GM19193 (cell line): Measurements from ENCODE around the gene CMBL.
A peak's percentile ranks its signal among the peaks of the same experiment; 100 is the strongest.

Source experiments
- POLR2A ChIP-seq: IDR thresholded peaks from 4 replicates; pipeline ENCODE4 v1.6.1; 2011; ENCODE audit not compliant: insufficient read depth, insufficient read length; ENCODE audit errors: extremely low read depth

CMBL gene

DNA sequence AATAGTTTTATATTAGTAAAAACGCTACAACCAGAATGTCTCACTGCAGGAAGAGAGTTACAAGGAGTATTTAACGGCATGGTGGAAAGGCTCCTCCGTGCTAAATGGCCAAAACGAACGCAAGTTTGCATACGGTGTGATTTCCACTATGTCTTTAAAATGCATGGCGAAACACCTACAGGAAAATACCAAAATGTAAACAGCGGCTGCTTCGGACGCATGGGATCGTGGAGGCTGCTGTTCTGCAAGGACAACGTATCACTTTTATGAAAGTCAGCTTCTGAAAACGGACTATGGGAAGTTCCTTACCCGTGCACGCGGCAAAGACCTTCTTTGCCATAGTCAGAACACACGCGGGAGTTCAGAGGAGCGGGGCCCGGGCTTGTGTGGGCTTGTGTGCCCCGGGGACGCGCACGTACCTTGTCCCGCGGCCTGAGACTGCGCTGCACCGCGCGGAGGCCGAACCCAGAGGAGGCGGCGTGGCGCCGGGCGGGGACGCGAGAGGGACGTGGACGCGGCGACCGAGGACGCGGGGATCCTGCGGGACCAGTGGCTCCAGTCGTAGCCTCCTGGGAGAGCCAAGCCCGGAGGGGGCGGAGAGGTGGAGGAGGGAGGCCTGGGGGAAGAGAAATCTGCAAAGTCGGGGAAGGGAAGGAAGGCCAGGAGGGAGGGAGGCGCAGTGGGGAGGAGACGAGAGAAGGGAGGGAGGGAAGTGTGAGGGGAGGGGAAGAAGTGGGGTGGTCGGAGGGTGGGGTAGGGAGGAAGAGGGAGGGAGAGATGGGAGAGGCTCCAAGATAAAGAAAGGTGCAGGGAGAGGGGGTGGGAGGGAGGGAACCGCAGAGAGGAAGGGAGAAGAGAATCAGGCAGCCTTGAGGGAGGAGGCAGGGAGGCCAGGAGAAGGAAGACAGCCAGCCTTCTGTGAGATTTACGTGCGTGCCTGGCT is at the start of gene CMBL:
Gene CMBL, minus strand, starts transcription at position 697 of the 943 bp plus-strand sequence. CDS start 17,140 bp downstream, outside the sequence.
- no peak for TF ChIP-seq POLR2A

DNA sequence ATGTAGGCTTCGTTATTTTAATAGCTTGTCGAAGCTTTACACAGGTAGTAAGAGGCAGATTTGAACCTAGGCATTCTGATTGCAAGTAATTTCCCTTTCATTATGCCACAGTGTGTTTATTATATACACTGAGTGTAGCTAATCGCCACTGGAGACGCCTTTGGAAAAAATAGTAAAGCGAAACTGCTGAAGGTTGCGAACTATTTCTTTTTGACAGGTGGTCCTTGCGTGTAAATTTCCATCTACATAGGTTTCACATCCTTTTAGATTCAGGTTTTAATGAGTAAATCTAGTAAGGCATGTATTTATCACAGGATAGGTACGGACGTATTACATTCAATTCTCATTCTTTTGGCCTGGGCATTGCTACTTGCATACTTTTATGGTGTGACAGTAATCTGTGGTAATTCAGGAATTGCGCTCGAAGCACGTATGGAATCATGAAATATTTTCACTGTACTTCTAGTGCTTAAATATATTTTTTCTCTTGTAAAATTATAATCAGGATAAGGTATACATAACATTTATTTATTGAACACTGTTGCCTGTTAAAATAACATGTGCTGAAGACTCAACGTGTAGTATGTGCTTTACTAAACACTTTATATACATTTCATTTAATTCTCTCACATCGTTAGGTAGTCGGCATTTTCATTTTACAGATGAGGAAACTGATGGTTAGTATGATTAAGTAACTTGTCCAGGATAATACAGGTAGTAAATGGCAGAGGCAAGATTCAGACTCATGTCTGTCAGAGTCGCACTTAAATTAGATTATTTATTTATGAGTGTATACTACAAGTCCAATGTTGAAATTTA is 47.6 kb upstream of the CMBL start:
- TF ChIP-seq POLR2A = no peak

DNA sequence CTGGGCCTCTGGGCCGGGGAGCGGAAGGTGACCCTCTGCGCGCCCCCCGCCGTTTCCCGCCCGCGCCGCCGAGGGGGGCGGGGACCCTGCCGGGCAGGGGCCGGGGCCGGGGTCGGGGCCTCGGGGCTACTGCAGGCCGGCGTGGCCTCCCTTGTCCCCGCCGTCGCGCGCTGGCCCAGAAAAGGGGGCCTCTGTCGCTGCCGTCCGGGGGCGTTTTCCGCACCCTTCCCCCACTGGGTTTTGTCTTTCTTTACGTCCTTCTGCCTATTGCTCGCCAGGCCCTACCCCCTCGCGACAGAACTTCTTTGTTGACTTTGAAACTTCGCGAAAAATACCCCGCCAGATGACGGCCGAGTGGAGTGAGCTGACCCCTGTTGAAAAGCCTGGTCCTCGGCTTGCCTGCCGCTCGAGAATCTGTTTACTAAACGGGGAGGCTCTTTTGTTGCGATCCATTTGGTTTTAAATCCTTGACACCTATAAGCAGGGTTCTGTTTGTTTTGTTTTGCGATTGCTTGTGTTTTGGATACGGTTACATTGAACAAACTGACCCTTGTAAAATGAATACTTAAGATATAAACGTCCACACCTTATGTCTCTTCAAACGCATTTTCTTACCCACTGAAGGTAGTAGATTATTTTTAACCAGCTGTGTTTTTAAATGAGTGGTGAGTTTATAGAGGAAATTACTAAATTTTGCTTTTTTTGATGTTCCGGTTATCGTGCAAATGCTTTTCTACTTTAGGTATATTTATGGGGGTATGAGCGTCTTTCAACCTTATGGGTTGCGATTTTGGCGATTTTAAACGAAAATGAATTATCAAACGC is 46.6 kb upstream of the CMBL start:
- TF ChIP-seq POLR2A = no peak

DNA sequence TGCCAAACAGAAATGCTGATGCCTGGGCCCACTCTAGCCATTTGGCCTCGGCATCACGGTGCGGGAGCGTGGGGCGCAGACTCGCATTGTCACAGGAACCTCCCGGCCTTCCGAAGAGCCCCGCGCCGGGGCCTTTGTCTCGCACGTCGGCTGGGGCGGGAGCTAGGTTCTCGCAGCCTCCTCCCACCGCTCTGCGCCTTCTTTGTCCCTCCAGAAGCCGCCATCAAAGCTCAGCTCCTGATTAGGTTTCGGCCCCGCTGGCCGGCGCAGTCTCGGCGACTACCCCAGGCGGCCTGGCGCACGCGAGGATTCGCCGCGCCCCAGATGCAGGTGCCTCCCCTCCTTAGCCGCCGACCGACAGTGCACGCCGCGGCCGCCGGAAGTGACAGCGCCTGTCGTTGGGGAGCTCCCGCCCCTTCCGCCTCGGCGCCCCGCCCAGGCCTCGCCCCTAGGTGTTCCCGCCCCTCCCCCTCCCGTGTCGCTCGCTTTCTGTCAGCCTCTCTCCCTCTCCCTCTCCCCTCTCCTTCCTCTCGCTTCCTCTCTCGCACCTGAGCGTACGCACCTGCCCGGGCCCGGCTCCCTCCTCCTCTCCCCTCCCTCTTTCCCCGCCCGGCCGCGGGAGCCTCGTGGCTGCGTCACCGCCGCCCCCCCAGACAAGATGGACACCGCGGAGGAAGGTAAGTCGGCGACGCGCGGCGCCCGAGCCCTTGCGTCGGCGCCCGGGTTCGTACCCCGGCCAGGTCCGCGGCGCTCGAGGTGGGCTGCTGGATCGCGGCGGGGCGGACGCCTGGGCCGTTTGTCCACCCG is 45.7 kb upstream of the CMBL start, which contains the start of gene MARCHF6:
Gene MARCHF6, plus strand, starts transcription at position 455 of the 807 bp plus-strand sequence. Its CDS starts 204 bp downstream, at position 659.
- peak; percentile 95 for TF ChIP-seq POLR2A

DNA sequence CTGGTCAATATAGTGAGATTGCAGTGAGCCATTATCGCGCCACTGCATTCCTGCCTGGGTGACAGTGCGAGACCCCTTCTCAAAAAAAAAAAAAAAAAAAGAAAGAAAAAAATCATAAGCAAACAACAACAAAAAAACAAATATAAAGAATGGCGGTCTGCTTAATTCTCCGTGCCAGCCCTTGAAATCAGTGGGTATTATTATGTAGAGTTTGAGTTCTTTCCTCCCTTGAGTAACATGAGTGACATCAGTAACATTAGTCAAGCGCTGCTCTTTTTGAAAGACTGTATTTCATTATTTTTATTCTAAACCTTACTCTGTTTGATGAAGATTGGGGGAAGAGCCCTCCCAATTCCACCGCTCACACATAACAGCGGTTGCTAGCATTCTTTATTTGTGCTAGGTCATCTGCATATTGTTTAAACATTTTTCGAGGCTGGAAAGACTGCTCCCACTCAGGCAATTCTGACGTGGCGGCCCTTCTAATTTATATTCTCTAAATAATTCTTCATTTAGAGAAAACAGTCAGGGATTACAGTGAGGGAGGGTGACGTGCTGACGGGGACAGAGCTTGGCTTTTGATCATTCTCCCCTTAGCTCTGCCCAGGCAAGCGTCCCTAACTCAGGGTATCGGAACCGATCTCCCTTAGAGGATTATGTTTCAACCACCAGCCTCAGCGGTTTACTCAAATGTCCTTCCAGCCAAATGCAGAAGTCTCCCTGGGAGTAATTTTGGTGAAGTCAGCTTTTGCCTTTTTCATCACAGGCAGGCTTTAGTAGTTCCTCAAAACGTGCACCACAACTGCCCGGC is 44.9 kb upstream of the CMBL start:
- TF ChIP-seq POLR2A = no peak

DNA sequence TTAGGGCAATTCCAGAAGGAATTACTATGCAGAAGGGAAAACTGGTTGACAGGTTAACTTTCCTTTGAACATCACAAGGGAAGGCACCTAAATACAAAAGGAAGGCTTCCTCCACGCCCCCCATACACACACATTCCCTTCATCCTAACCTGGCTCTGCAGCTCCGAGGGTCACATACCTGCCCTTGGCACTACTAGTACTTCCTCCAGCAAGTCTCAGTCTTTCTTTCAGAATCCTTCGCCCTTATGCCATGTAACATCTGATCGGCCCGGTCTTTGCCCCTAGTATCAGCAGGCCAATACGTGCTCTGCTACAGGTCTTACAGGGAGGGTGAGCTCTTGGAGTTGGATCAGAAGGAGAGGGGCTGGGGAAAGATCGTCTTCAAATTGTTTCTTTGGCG is 44.2 kb upstream of the CMBL start:
- no peak for TF ChIP-seq POLR2A

DNA sequence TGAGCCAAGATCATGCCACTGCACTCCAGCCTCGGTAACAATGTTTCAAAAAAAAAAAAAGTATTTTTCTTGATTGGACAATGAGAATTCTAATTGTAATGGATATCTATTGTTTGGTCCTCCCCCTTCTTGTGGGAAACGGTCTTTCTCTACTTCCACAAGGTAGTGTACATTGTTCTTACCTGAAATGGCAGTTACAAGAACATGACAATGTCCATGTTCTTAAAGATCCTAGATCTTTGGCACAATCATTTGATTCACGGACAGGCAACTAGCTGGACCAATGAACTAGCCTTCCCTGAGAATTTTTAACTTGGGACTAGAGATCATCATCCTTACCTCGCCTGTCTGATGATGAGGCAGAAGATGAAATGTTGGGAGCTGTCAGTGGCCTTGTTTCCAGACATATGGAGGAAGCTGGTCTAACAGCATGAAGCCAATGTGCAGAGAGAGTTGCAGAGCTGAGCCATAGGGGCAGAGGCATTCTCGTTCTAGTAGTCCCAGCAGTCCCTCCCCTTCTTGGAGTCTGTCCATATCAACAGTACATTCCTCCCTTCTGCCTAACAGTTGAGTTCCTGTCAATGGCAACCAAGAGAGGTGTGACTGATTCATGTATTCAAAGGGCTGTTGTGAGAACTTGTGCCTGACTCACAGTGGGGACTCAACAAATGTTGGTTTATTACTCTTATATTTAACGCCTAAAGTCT is 43.6 kb upstream of the CMBL start:
- TF ChIP-seq POLR2A = no peak

DNA sequence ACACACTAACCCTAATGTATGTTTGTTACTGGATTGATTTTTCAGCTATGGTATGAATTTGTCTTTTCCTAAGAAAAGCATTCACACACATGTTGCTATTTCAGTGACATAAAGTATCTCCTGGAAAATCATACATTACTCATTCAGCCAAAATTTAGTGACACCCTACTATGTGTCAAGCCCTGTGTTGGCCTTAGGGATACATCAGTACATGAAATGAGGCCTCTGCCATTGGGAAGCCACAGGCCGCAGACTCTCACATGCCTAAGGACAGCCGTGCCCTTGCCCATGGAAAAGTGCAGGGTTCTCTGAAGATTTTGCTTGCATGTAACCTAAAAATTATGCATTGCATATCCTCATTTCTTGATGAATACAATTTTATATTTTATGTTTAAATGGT is 40.6 kb upstream of the CMBL start:
- TF ChIP-seq POLR2A = no peak

DNA sequence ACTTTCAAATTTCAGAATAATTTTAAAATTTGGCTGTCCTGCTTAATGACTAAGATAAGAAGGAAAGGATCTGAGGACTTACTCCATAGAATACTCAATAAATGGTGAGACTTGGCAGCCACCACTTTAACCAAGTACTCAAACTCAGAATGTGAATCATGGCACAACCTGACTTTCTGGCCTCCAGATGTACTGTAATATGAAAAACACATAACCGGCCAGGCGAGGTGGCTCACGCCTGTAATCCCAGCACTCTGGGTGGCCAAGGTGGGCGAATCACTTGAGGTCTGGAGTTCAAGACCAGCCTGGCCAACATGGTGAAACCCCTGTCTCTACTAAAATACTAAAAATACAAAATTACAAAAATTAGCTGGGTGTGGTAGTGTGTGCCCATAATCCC is 35.8 kb upstream of the CMBL start:
- no peak for TF ChIP-seq POLR2A

DNA sequence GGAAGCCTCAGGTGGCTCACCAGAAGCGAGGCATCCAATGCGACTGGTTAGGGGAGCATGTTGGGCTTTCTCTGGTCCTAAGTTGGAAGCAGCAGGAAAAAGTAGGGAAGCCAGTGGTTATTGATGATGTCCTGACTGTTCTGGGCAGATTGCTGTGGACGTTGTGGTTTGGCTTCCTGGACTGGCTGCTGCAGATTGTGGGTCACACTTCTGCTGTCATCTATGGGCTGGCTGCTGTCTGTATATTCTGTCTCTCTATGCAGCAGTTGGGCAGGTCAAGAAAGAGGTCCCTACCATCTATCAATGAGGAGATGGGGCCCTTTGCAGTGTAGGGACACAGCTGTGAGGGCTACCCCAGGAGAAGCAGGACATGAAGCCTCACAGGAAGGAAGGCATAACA is 32.3 kb upstream of the CMBL start:
- no peak for TF ChIP-seq POLR2A

DNA sequence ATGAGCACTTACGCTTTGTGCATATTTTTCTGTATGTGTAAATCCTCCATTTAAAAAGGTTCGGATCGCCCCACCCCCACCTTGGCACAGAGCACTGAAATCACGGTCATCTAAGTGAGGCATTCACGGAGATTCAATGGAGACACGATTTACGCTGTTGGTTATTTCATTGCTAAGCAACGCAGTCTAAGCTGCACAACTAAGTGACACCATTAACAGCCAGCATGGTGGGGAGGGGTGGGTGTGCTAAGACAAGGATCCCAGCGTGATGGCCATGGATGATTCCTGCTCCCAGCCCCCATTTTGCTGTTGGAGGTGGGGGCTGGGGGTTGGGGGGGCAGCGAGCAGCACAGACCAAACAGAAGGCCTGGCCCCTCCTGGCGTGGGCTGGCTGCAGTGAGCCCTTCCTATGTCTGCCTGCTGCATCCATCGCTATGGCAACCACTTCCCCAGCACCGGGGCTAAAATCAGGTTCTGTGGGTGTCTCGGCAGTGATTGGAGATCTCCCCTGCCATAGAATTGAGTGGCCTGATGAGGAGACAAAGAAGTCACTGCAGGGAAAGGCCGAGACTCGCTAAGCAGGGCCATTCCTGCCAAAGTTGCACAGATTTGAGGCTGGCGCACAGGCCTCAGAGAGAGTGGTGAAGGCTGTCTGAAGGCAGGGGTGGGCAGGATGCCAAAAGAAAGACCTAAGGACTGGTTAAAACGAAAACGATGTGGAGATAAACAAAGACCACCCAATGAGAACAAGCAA is 31.5 kb upstream of the CMBL start:
- TF ChIP-seq POLR2A = no peak

DNA sequence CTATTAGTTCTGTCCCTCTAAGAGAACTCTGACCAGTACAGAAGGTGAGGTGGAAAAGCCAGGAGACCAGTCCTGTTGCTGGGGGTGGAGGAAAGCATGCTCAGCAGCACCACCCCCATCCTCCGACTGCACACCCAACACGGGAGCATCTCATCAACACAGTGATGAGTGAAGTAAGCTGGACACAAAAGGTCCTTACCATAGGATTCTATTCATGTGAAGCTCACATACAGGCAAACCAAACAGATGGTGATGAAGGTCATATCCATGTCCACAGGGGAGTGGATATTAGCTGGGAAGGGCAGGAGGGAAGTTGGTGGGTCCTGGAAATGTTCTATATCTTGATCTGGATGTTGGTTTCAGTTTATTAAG is 31.0 kb upstream of the CMBL start:
- TF ChIP-seq POLR2A = no peak

DNA sequence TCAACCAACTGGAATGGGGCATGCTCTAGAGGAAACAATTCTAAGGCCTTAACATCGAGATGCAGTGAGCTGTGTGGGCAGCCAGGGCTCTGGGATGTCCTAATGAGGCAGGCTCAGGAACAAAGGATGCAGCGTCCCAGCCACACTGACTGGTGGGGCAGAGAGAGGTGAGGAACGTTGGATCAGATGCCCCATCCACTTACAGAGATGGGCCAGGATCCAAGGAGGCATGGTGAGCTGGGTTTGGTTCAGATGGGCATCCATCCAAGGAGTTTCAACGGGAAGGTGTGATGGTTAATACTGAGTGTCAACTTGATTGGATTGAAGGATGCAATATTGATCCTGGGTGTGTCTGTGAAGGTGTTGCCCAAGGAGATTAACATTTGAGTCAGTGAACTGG is 30.3 kb upstream of the CMBL start:
- TF ChIP-seq POLR2A = no peak

DNA sequence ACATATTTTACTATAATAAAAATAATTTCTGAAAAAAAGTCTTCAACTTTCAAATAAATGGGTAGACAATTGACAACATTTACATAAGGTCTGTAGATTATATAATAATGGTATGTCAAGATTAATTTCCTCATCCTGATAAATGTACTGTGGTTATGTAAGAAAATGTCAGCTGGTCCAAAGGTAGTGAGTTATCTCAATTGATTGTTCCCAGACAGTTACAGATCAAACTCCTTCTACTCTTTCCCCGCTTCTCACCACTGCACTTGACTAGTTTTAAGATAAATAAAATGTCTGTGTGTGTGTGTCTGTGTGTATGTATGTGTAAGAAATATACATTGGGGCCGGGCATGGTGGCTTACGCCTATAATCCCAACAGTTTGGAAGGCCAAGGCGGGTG is 29.4 kb upstream of the CMBL start:
- TF ChIP-seq POLR2A = no peak
